AG20443 (cell line): ENCODE results near the gene SYNJ1.
A peak's percentile ranks its signal among the peaks of the same experiment; 100 is the strongest.
"Not testable (repeated sequence)": the region's sequence is repeated elsewhere in the genome, so short reads cannot be mapped to it uniquely, and the experiment has no call there.

ENCODE experiments used
- DNase-seq: peaks from one replicate; pipeline ENCODE4 v3.0.0; 2012; ENCODE audit warnings: low spot score, mixed read lengths

The SYNJ1 gene

DNA sequence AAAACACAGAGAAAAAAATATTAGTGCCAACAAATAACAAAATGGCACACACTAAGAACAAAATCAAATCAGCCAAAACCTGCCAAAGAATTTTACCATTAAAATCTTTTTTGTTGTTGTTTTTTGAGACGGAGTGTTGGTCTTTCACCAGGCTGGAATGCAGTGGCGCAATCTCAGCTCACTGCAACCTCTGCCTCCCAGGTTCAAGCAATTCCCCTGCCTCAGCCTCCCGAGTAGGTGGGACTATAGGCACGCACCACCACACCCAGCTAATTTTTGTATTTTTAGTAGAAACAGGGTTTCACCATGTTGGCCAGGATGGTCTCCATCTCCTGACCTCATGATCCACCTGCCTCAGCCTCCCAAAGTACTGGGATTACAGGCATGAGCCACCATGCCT lies 8.3 kb upstream of the SYNJ1 start:
- not testable (repeated sequence) for DNase-seq

- no peak for DNase-seq
These were observed 7.7 kb upstream of the SYNJ1 start for GRCh38 chr21:32735524-32735923.

GRCh38 chr21:32733990-32734613 lies 6.3 kb upstream of the SYNJ1 start:
- no peak for DNase-seq

DNA sequence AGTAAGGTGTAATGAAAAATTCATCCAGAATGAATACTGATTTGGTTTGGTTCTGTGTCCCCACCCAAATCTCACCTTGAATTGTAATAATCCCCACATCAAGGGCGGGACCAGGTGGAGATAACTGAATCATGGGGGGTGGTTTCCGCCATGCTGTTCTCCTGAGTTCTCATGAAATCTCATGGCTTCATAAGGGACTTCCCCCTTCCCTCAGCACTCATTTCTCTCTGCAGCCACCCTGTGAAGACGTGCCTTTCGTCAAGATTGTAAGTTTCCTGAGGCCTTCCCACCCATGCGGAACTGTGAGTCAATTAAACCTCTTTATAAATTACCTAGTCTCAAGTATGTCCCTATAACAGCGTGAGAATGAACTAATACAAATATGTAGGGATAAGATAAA lies 5.5 kb upstream of the SYNJ1 start:
- no peak for DNase-seq

GRCh38 chr21:32732544-32732943 lies 4.7 kb upstream of the SYNJ1 start:
- DNase-seq: no peak

- no peak for DNase-seq
These were observed 1.0 kb upstream of the SYNJ1 start for GRCh38 chr21:32728848-32729247.

DNA sequence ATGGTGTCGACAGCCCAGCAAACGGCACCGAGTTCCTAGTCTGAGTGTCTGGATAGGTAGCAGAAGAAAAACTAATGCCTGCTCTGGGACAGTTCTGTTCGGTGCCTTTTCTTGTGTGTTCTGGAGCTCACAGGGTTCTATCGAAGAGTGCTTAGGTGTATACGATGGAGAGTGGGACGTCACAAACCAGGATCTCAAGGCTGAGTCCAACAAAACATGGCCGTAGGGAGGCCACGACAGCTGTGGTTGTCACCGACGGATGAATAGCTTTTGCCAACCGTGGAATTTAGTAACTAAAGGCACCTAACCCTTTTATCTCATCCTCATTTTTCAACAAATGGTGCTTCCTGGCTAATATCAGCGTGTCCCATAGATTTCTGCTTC lies 635 bp upstream of the SYNJ1 start:
- no peak for DNase-seq

- DNase-seq: peak; percentile 56
These were observed 750 bp downstream of the SYNJ1 start for GRCh38 chr21:32726839-32727686.

DNA sequence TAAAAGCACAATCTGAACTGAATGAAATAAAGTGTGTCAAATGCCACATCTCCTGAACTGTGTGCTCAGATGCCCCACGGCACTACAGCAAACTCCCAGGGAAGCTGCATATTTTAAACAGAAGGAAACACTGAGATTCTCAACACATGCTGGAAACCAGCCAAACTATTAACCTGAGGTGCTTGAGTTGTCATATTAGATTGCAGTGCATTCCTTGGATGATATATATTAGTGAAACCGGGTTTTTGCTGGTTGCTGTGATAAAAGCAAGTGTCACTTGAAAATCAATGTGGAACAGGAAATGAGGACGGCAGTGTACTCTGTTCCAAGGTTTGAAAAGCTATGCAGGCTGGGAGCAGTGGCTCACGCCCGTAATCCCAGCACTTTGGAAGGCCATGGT lies 8.7 kb downstream of the SYNJ1 start:
- DNase-seq: no peak

DNA sequence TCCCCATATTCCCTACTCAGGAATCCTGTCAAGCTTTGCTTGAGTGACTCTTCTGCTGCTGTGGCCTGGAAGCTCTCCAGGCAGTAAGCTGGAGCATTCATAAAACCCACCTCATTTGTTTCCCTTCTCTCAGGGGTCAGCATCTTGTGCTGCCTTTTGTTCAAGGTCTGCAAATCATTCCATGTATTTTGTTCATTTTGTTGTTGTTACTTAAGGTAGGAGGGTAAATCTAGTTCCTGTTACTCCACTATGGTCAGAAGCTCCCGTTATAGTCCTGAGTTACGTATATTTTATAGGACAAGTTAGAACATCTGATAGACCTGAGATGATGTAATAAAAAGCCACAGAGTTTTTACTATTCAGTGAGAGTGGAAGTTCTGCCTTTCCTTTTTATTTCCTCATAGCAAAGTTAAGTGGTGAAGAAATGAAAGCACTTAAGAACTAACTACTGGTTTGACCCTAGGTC lies 9.9 kb downstream of the SYNJ1 start:
- DNase-seq: no peak

- DNase-seq: no peak
These were observed 11.3 kb downstream of the SYNJ1 start for GRCh38 chr21:32716486-32716885.

- DNase-seq: no peak
These were observed 14.1 kb downstream of the SYNJ1 start for GRCh38 chr21:32713726-32714125.

- no peak for DNase-seq
These were observed 15.2 kb downstream of the SYNJ1 start for GRCh38 chr21:32712641-32713040.

DNA sequence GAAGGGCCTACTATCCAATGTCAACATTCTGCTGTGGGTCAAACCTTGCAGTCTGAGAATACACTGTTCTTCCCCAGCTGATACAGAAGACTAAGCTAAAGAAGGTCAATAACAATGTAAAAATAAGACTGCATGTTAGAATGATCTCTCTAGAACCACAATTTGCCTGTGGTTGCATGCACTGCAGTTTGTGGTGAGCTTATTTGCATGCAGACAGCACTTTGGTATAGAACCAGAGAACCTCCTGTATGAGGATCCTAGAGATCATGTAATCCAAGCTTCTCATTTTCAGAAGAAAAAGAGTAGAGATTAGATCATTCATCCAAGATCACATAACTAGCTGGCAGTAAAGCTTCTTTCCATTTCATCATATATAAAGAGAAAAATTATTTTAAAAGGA lies 15.8 kb downstream of the SYNJ1 start:
- DNase-seq: no peak

- DNase-seq: no peak
These were observed 16.8 kb downstream of the SYNJ1 start for GRCh38 chr21:32710987-32711386.

DNA sequence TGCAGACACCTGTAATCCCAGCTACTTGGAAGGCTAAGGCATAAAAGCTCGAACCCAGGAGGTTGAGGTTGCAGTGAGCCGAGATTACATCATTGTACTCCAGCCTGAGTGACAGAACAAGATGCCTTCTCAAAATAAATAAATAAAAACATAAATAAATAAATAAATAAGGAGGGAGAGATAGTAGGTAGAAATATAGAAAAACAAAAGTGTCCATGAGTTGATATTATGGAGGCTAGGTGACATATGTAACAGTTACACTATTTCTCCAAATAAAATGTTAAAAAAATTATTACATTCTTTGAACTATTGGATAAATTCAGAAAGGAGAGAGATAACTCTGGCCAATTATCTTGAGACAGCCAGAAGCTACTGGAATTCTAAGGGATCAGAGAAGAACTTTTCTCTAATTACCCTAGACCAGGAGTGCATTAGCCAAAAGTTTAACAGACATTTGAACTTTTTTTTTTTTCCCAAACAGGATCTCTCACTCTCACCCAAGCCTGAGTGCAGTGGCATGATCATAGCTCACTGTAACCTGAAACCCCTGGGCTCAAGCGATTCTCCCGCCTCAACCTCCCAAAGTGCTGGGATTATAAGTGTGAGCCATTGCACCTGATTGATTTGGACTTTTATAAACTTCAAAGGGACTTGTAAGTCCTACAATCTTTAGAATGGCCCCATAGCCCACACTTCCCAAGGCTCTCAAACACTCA lies 17.6 kb downstream of the SYNJ1 start:
- DNase-seq: no peak

GRCh38 chr21:32708069-32708468 lies 19.7 kb downstream of the SYNJ1 start:
- DNase-seq: no peak

DNA sequence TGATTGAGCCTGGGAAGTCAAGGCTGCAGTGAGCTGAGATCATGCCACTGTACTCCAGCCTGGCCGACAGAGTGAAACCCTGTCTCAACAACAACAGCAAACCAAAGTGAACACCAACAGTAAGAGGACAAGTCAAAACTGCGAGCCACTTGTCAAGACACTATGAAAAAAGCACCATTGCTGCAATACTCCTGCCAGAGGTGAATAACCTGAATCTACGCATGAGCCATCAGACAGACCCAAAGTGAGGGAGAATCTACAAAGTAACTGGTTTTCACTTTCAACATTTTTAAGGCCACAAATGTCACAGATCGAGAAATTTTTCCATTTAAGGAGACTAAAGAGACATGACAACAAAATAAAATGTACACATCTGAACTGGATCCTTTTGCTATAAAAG lies 21.9 kb downstream of the SYNJ1 start:
- no peak for DNase-seq

- peak; percentile 13 for DNase-seq
These were observed 22.7 kb downstream of the SYNJ1 start for GRCh38 chr21:32705139-32705538.

DNA sequence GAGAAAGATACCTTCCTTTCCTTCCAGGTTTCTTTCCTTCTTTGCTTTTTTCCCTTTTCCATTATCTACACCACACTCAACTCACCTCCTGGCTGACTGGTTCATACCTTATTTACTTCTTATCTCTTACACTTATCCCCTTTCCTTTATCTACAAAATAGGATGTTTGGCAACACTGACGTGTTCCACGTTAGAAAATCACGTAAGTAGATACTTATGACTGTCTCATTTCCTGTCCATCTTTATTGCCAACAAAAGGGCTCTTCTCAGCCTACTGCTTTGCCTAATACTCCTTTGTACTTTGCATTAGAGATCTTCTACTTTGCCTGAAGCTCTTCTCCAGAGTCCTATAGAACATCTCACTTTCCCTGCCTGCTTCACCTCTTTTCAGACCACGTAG lies 25.1 kb downstream of the SYNJ1 start:
- peak; percentile 42 for DNase-seq

DNA sequence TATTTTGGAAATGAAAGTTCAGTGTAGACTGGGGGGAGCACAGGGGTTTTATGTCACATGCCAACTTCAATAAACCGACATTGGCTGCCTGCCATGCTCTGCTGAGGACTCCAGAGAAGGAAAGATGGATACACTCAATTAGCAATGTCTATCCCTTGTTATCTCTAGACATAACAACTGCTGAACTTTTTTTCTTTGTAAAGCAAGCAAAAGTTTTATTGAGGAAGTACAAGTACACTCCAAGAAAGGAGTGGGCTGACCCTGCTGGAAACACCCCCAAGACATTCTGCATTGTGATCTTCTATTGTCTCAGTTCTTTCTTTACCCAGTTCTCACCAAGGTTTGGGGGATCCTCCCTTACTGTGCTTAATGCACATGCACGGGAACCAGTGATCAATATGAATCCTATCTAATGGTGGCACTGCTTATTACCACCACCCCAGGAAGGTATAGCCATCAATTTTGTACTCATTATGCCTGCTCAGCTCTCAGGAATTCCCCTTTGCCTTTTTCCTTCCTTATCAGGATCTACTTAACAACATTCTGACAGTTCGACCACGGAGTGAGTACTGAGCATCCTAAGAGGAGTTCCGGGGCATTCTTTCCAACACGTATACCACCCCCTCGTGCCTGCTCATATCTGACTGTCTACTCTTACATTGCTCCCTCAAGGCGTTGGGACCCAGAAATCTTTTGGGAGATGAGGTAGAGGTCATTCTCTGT lies 28.7 kb downstream of the SYNJ1 start:
- DNase-seq: no peak

GRCh38 chr21:32698286-32698685 lies 29.5 kb downstream of the SYNJ1 start:
- DNase-seq: no peak
